Activated CD4-positive, alpha-beta T cell treated with anti-CD3 and anti-CD28 coated beads, Interleukin-2, amount 10 ng/mL, durations not matched to agents 24 days and 14 days (primary cell): ENCODE data around the gene CDH6. TPM values are rescaled to one million over a fixed set of nuclear protein-coding genes. Genes with fewer than 3 reads are reported as not detected.

Experiments used
- DNase-seq: peaks from one replicate; pipeline ENCODE4 v3.0.0; 2022
- H3K27ac Mint-ChIP-seq: one replicate; pipeline ENCODE4 v1.8.0; 2022; ENCODE audit warnings: mild to moderate bottlenecking, mixed read lengths
- H3K27me3 Mint-ChIP-seq: one replicate; pipeline ENCODE4 v1.8.0; 2022; ENCODE audit warnings: mixed read lengths
- H3K36me3 Mint-ChIP-seq: one replicate; pipeline ENCODE4 v1.8.0; 2022; ENCODE audit warnings: low read depth, mild to moderate bottlenecking, mixed read lengths
- H3K4me1 Mint-ChIP-seq: one replicate; pipeline ENCODE4 v1.8.0; 2021; ENCODE audit warnings: mixed read lengths
- H3K4me3 Mint-ChIP-seq: one replicate; pipeline ENCODE4 v1.8.0; 2022; ENCODE audit warnings: mild to moderate bottlenecking, moderate library complexity, mixed read lengths
- H3K9me3 Mint-ChIP-seq: one replicate; pipeline ENCODE4 v1.8.0; 2021; ENCODE audit warnings: mixed read lengths
- intact Hi-C: fragments of 100-400 bp; cut with micrococcal nuclease; formaldehyde crosslinking; loops from one replicate; pipeline ENCODE4 v1.15.1; 2023
- total RNA-seq: library from RNA; stranded (reverse); gene quantifications from 2 replicates; pipeline ENCODE4 v1.2.3, GENCODE V29; 2022

The CDH6 gene
- total RNA-seq, 1 donor from 2014 or later, result not detected

DNA sequence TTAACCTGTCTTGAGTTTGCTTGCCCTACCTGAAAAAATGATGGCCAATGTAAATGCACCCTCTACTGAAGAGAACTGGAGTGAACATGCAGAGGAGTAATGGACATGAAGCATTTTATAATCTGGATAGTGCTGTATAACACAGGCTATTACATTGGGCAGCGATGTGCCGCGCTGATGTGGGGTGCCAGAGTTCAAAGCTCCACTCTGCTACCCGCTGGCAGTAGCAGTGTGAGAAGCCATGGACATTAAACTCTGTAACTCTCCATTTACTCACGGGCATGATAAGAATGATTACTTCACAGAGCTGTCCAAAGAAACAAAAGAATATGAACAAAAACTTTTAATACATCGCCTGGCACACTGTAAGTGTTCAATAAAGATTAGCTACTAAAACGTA lies 7.5 kb upstream of the CDH6 start:
- DNase-seq, result no peak
- no peaks in the 10 kb centered on the region for H3K9me3 Mint-ChIP-seq
- H3K36me3 Mint-ChIP-seq, result no peaks in the 10 kb centered on the region
- H3K4me3 Mint-ChIP-seq, result no peak overlapping the region
- H3K27ac Mint-ChIP-seq, result no peak overlapping the region
- no peaks in the 10 kb centered on the region for H3K27me3 Mint-ChIP-seq
- H3K4me1 Mint-ChIP-seq, result no peaks in the 10 kb centered on the region
- intact Hi-C loops, result no loop called here

DNA sequence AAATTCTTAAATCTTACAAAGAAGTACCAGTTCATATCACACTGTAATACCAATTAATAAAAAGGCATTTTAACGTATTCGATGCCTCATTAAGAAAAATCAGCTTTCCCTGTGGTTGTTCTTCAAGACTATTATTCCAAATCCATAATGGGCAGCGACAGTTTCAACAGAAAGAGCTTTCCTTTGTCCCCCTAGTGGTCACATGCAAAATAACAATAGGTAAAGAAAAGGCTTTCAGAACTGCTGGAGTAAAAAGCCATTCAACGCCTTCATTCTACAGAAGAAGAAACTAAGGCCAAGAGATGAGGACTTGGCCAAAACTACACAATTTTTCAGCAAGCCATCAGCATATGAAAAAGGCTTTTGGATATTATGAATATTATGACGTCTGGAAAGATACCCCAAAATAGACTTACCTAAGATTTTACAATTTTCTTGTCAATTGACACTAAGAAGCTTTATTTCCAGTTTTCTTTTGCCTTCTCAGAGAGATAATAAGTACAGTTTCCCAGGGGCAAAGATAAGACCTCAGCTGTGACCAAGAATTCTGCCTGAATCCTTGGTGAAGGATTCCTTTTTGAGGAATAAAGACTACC lies 6.7 kb upstream of the CDH6 start:
- DNase-seq, result no peak
- no peak overlapping the region for H3K4me3 Mint-ChIP-seq
- no peaks in the 10 kb centered on the region for H3K4me1 Mint-ChIP-seq
- H3K27me3 Mint-ChIP-seq, result peaks cover under 1% of the 10 kb centered on the region
- no peaks in the 10 kb centered on the region for H3K36me3 Mint-ChIP-seq
- H3K27ac Mint-ChIP-seq, result no peak overlapping the region
- intact Hi-C loops, result no loop called here
- no peaks in the 10 kb centered on the region for H3K9me3 Mint-ChIP-seq

GRCh38 chr5:31187591-31187990 lies 5.9 kb upstream of the CDH6 start:
- intact Hi-C loops, result no loop called here
- DNase-seq, result no peak

GRCh38 chr5:31192442-31192841 lies 1.0 kb upstream of the CDH6 start:
- Mint-ChIP-seq H3K36me3 (no peaks in the 10 kb centered on the region), H3K27me3 (peaks cover 40% of the 10 kb centered on the region), H3K4me1 (no peaks in the 10 kb centered on the region), H3K27ac (no peak overlapping the region), H3K4me3 (no peak overlapping the region), H3K9me3 (peaks cover 3% of the 10 kb centered on the region)
- no peak for DNase-seq
- intact Hi-C loops, result no loop called here

More at GRCh38 chr5:31187591-31187990, 5.9 kb upstream of the CDH6 start:
- no peaks in the 10 kb centered on the region for H3K9me3 Mint-ChIP-seq
- peaks cover 8% of the 10 kb centered on the region for H3K27me3 Mint-ChIP-seq
- no peaks in the 10 kb centered on the region for H3K36me3 Mint-ChIP-seq
- H3K4me1 Mint-ChIP-seq, result no peaks in the 10 kb centered on the region
- no peak overlapping the region for H3K4me3 Mint-ChIP-seq
- H3K27ac Mint-ChIP-seq, result no peak overlapping the region

DNA sequence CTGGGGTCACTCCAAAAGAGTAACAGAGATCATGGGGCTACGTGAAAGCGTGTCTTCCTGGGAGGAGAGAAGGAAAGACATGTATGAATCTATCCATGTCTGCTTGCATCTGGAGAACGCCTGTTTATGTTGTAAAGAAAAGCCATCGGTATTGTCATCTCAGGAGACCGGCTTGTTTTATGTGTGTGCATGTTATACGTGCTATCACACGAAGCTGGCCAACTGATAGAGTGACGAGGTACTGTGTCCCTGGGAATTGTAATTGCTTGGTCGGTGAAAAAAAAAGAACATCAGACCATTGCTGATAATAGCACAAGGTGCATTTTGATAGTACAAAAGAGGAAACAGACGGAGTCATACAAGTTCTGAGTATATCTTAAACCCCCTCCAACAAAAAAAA lies 370 bp upstream of the CDH6 start:
- Mint-ChIP-seq H3K4me1 (no peaks in the 10 kb centered on the region), H3K4me3 (no peak overlapping the region), H3K9me3 (peaks cover 3% of the 10 kb centered on the region), H3K36me3 (no peaks in the 10 kb centered on the region), H3K27me3 (peaks cover 40% of the 10 kb centered on the region), H3K27ac (no peak overlapping the region)
- intact Hi-C loops, result no loop called here
- DNase-seq, result no peak

GRCh38 chr5:31194468-31194813 lies 955 bp downstream of the CDH6 start:
- Mint-ChIP-seq H3K36me3 (no peaks in the 10 kb centered on the region), H3K4me1 (no peaks in the 10 kb centered on the region), H3K27ac (no peak overlapping the region), H3K27me3 (peaks cover 40% of the 10 kb centered on the region), H3K9me3 (peaks cover 3% of the 10 kb centered on the region), H3K4me3 (no peak overlapping the region)
- intact Hi-C loops, result no loop called here
- DNase-seq, result no peak

- no peak for DNase-seq
- Mint-ChIP-seq H3K36me3 (no peaks in the 10 kb centered on the region), H3K27ac (no peak overlapping the region), H3K4me1 (no peaks in the 10 kb centered on the region), H3K27me3 (peaks cover 40% of the 10 kb centered on the region), H3K9me3 (peaks cover 3% of the 10 kb centered on the region), H3K4me3 (no peak overlapping the region)
- intact Hi-C loops, result no loop called here
Observed at GRCh38 chr5:31194892-31195555, 1.5 kb downstream of the CDH6 start.

GRCh38 chr5:31196309-31196708 lies 2.8 kb downstream of the CDH6 start:
- H3K27me3 Mint-ChIP-seq, result peaks cover 40% of the 10 kb centered on the region
- H3K9me3 Mint-ChIP-seq, result peaks cover 3% of the 10 kb centered on the region
- H3K4me3 Mint-ChIP-seq, result no peak overlapping the region

GRCh38 chr5:31197183-31197582 lies 3.7 kb downstream of the CDH6 start:
- H3K36me3 Mint-ChIP-seq, result no peaks in the 10 kb centered on the region

More at GRCh38 chr5:31196309-31196708, 2.8 kb downstream of the CDH6 start:
- Mint-ChIP-seq H3K36me3 (no peaks in the 10 kb centered on the region), H3K27ac (no peak overlapping the region), H3K4me1 (no peaks in the 10 kb centered on the region)
- intact Hi-C loops, result no loop called here
- no peak for DNase-seq

GRCh38 chr5:31204958-31205357 lies 11.5 kb downstream of the CDH6 start:
- Mint-ChIP-seq H3K4me1 (no peaks in the 10 kb centered on the region), H3K36me3 (no peaks in the 10 kb centered on the region), H3K9me3 (no peaks in the 10 kb centered on the region), H3K27ac (no peak overlapping the region), H3K4me3 (no peak overlapping the region), H3K27me3 (no peaks in the 10 kb centered on the region)
- DNase-seq, result no peak
- intact Hi-C loops, result no loop called here

More at GRCh38 chr5:31197183-31197582, 3.7 kb downstream of the CDH6 start:
- DNase-seq, result no peak
- intact Hi-C loops, result no loop called here
- Mint-ChIP-seq H3K4me1 (no peaks in the 10 kb centered on the region), H3K4me3 (no peak overlapping the region), H3K27ac (no peak overlapping the region), H3K27me3 (peaks cover 35% of the 10 kb centered on the region), H3K9me3 (peaks cover 3% of the 10 kb centered on the region)

DNA sequence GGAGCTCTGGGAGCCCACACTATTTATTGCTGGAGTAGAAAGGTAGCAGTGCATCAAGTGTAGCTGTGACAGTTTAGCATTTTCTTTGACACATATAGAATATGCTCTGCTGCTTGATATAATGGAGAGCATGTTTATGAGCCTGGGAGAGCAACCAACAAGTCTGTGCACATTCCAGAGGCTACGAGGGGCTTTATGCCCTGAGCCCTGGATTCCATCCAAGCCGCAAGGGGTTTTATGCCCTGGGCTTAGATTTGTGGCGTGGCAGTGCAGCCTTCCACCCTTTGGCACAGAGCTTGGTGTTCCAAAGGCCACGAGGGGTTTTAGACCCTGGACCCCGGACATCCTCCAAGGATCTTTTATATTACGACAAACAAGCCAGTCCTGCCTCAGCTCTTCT lies 14.6 kb downstream of the CDH6 start:
- no peaks in the 10 kb centered on the region for H3K27me3 Mint-ChIP-seq
- intact Hi-C loops, result no loop called here
- no peaks in the 10 kb centered on the region for H3K9me3 Mint-ChIP-seq
- no peaks in the 10 kb centered on the region for H3K36me3 Mint-ChIP-seq
- no peak overlapping the region for H3K27ac Mint-ChIP-seq
- H3K4me3 Mint-ChIP-seq, result no peak overlapping the region
- H3K4me1 Mint-ChIP-seq, result no peaks in the 10 kb centered on the region
- DNase-seq, result no peak

DNA sequence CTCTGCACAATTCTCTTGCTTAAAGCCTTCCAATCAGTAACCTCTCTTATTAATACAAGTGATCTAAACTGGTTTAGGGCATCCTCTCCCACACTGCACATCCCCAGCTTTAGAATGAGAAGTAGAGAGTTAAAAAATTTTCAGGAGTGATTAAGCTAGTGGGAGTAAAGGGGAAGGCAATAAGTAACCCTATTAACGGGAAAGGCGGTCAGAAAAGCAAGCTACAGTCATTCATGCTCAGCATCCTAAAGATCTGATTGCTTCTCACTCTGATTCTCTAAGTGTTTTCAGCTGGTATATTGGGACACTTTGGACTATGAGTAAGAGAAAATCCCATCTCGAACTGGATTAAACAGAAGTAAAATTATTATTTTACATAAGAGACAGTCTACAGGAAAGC lies 15.8 kb downstream of the CDH6 start:
- Mint-ChIP-seq H3K4me3 (no peak overlapping the region), H3K36me3 (no peaks in the 10 kb centered on the region), H3K27me3 (no peaks in the 10 kb centered on the region), H3K4me1 (no peaks in the 10 kb centered on the region), H3K9me3 (no peaks in the 10 kb centered on the region), H3K27ac (no peak overlapping the region)
- intact Hi-C loops, result no loop called here
- no peak for DNase-seq

DNA sequence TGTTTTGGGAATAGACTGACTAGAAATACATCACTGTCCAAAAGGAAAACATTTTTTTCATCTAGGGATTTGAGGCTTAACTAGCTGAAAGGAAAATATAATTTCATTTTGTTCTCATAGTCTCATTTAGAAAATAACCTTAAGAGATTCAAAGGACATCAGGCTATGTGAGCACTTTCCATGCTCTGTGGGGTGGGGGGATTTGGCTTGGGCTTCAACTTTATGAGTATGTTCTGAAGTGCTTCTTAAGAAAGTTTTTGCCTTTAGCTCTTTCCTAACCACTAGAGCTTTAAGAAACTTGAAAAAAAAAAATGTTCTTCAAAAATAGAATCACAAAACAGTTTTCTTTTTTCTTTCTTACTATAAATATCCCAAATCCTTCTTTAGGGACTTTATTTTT lies 17.6 kb downstream of the CDH6 start:
- no peaks in the 10 kb centered on the region for H3K36me3 Mint-ChIP-seq
- no peak overlapping the region for H3K4me3 Mint-ChIP-seq
- no peaks in the 10 kb centered on the region for H3K9me3 Mint-ChIP-seq
- H3K27me3 Mint-ChIP-seq, result no peaks in the 10 kb centered on the region
- H3K4me1 Mint-ChIP-seq, result no peaks in the 10 kb centered on the region
- no peak for DNase-seq
- intact Hi-C loops, result no loop called here
- no peak overlapping the region for H3K27ac Mint-ChIP-seq

- Mint-ChIP-seq H3K4me3 (no peak overlapping the region), H3K27ac (no peak overlapping the region), H3K4me1 (no peaks in the 10 kb centered on the region), H3K9me3 (no peaks in the 10 kb centered on the region), H3K36me3 (no peaks in the 10 kb centered on the region), H3K27me3 (no peaks in the 10 kb centered on the region)
- intact Hi-C loops, result no loop called here
- DNase-seq, result no peak
Observed at GRCh38 chr5:31213257-31213656, 19.8 kb downstream of the CDH6 start.

DNA sequence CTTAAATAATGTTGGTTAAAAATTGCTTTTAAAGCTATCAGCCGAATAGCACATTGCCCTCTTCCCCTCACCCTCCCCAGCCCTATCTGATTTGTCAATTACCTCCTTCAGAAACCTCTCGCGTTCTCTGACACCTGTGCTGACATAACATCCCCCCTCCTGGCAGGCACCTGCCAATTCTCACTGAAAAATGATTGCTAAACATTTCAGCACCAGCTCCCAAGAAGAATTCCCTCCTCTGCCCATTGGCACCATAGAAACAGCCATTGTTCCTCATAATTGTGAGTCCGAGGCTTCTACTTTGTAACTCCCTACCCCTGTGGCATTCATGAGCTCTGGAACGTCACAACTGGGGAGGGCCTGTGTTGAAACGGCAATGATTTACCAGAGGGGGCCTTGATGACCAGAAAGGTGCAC lies 20.2 kb downstream of the CDH6 start:
- intact Hi-C loops, result no loop called here
- Mint-ChIP-seq H3K4me3 (no peak overlapping the region), H3K36me3 (no peaks in the 10 kb centered on the region), H3K27ac (no peak overlapping the region), H3K27me3 (no peaks in the 10 kb centered on the region), H3K9me3 (no peaks in the 10 kb centered on the region), H3K4me1 (no peaks in the 10 kb centered on the region)
- DNase-seq, result no peak
